GM12878 (cell line): Measurements from ENCODE around the gene NXPH1.

Experiments
- ATF7 ChIP-seq: fragments of 450-650 bp; IDR thresholded peaks from 2 replicates; pipeline ENCODE4 v1.6.1; 2016; ENCODE audit warnings: low read depth, mild to moderate bottlenecking
- CHD1 ChIP-seq: IDR thresholded peaks from 2 replicates; pipeline ENCODE4 v1.6.1; 2012; ENCODE audit warnings: low read depth, low read length, improper control_type of control experiment
- CHD4 ChIP-seq: fragments of 200-600 bp; sonication (generic); IDR thresholded peaks from 2 replicates; pipeline ENCODE4 v1.6.1; 2016; ENCODE audit warnings: mild to moderate bottlenecking
- CTCF ChIP-seq, 3 experiments: IDR thresholded peaks in 2 of 3; conservative IDR thresholded peaks in 1 of 3; 2 replicates each; pipeline ENCODE4 v1.5.1; 2011; ENCODE audit warnings: low read depth in 3 of 3, low read length in 3 of 3, mild to moderate bottlenecking in 3 of 3, control low read depth in 2 of 3, moderate library complexity in 2 of 3, inconsistent platforms in 1 of 3, mixed read lengths in 1 of 3; ENCODE audit not compliant: control insufficient read depth in 2 of 3, insufficient read depth in 1 of 3; ENCODE audit errors: extremely low read depth in 1 of 3
- EP300 ChIP-seq, 2 experiments: fragments of 150-350 bp in 1 of 2; IDR thresholded peaks; 2 replicates each; pipeline ENCODE4 v1.6.1; 2011 to 2012; ENCODE audit warnings: low read depth in 2 of 2, low read length in 2 of 2, borderline replicate concordance in 1 of 2, improper control_type of control experiment in 1 of 2, inconsistent platforms in 1 of 2; ENCODE audit not compliant: control insufficient read depth in 1 of 2
- FOS ChIP-seq: IDR thresholded peaks from 3 replicates; pipeline ENCODE4 v1.6.1; 2011; ENCODE audit warnings: borderline replicate concordance; ENCODE audit not compliant: insufficient read length; ENCODE audit errors: extremely low read depth
- HDAC2 ChIP-seq: fragments of 200-600 bp; sonication (generic); IDR thresholded peaks from 2 replicates; pipeline ENCODE4 v1.6.1; 2017
- POLR2A ChIP-seq: IDR thresholded peaks from 2 replicates; pipeline ENCODE4 v1.6.1; 2011; ENCODE audit warnings: low read depth, mild to moderate bottlenecking, low read length
- RELB ChIP-seq: fragments of 450-650 bp; IDR thresholded peaks from 2 replicates; pipeline ENCODE4 v1.6.1; 2017; ENCODE audit warnings: low read depth, mild to moderate bottlenecking, moderate library complexity
- TARDBP ChIP-seq: IDR thresholded peaks from 2 replicates; pipeline ENCODE4 v1.6.1; 2016; ENCODE audit warnings: borderline replicate concordance
- YY1 ChIP-seq: IDR thresholded peaks from 2 replicates; pipeline ENCODE4 v1.6.1; 2011; ENCODE audit warnings: low read depth, mild to moderate bottlenecking, low read length
- ZBTB33 ChIP-seq: fragments of 450-650 bp; IDR thresholded peaks from 2 replicates; pipeline ENCODE4 v1.6.1; 2017; ENCODE audit warnings: mild to moderate bottlenecking
- ZNF274 ChIP-seq: IDR thresholded peaks from one replicate; pipeline ENCODE4 v1.8.0; 2011; ENCODE audit not compliant: insufficient read length, insufficient read depth

- no peak for TF ChIP-seq EP300 (IDR thresholded peaks at IDR 0.05; ENCODE audit: borderline replicate concordance in 1 of 2, control insufficient read depth in 1 of 2, low read depth in 2 of 2, low read length in 2 of 2)
- TF ChIP-seq CTCF (IDR thresholded peaks at IDR 0.05 in 2 of 3, conservative IDR thresholded peaks at IDR 0.05 in 1 of 3; ENCODE audit: control insufficient read depth in 2 of 3, extremely low read depth in 1 of 3, insufficient read depth in 1 of 3, low read depth in 3 of 3, low read length in 3 of 3), result no peak
- no peak for TF ChIP-seq HDAC2
- TF ChIP-seq RELB, result no peak
- TF ChIP-seq ZBTB33, result no peak
- TF ChIP-seq CHD1, result no peak
- TF ChIP-seq FOS, result no peak
- TF ChIP-seq CHD4, result no peak
- no peak for TF ChIP-seq TARDBP
- TF ChIP-seq POLR2A, result no peak
- no peak for TF ChIP-seq ZNF274
- no peak for TF ChIP-seq YY1
- TF ChIP-seq ATF7, result no peak
These were observed 281.4 kb downstream of the NXPH1 start for GRCh38 chr7:8714791-8715190.
